Measurements from ENCODE around the gene EHHADH.

DNA sequence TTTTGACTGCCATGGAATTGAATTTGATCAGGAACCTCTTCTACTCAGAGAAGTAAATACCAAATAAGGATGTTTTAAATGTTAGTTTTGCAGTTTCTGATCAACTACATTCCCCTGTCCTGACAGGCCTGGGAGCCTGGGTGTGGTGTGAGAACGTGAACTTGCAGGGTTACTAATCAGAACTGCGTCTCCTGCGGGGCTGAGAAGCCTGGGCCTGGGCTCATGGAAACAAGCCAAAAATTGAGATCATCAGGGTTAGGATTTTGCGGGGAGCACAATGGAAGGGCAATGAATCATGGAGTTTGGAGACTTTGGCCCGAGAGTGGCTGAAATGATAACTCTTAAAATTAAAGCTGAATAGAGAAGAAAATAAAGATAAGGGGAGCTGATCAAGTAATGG, 53.2 kb downstream of the EHHADH start:
- TF ChIP-seq TAF1 (IDR thresholded peaks at IDR 0.05; ENCODE audit: borderline replicate concordance, insufficient read depth, low read length) (no peak), SIN3A (IDR thresholded peaks at IDR 0.05; ENCODE audit: borderline replicate concordance, insufficient read depth, low read length) (no peak), FOXP2 (optimal IDR thresholded peaks at IDR 0.05; ENCODE audit: borderline replicate concordance, extremely low read depth, extremely low read length, insufficient read depth) (no peak)
- TF ChIP-seq, protein P1, sequence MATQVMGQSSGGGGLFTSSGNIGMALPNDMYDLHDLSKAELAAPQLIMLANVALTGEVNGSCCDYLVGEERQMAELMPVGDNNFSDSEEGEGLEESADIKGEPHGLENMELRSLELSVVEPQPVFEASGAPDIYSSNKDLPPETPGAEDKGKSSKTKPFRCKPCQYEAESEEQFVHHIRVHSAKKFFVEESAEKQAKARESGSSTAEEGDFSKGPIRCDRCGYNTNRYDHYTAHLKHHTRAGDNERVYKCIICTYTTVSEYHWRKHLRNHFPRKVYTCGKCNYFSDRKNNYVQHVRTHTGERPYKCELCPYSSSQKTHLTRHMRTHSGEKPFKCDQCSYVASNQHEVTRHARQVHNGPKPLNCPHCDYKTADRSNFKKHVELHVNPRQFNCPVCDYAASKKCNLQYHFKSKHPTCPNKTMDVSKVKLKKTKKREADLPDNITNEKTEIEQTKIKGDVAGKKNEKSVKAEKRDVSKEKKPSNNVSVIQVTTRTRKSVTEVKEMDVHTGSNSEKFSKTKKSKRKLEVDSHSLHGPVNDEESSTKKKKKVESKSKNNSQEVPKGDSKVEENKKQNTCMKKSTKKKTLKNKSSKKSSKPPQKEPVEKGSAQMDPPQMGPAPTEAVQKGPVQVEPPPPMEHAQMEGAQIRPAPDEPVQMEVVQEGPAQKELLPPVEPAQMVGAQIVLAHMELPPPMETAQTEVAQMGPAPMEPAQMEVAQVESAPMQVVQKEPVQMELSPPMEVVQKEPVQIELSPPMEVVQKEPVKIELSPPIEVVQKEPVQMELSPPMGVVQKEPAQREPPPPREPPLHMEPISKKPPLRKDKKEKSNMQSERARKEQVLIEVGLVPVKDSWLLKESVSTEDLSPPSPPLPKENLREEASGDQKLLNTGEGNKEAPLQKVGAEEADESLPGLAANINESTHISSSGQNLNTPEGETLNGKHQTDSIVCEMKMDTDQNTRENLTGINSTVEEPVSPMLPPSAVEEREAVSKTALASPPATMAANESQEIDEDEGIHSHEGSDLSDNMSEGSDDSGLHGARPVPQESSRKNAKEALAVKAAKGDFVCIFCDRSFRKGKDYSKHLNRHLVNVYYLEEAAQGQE (IDR thresholded peaks at IDR 0.05; ENCODE audit: insufficient read depth in 1 of 2, low read depth in 2 of 2, low read length in 2 of 2): no peak
